GM13976 (cell line): ENCODE measurements around the gene CHST15.

ENCODE experiments used
- DNase-seq: peaks from one replicate; pipeline ENCODE4 v3.0.0; 2012; ENCODE audit warnings: low spot score
- in situ Hi-C: fragments of 300-500 bp; cut with MboI; formaldehyde crosslinking; loops from one replicate; pipeline ENCODE4 v1.12.0; 2022; ENCODE audit warnings: low sequenced_read_pairs, mixed read lengths, inconsistent platforms; ENCODE audit not compliant: unreplicated experiment
- TF ChIP-seq, protein P1 (sequence below): IDR thresholded peaks from 2 replicates; pipeline ENCODE4 v1.5.1; 2012; ENCODE audit warnings: borderline replicate concordance, mild to moderate bottlenecking; ENCODE audit not compliant: insufficient read depth; ENCODE audit errors: extremely low read depth, missing control alignments, control extremely low read depth

CHST15 gene

DNA sequence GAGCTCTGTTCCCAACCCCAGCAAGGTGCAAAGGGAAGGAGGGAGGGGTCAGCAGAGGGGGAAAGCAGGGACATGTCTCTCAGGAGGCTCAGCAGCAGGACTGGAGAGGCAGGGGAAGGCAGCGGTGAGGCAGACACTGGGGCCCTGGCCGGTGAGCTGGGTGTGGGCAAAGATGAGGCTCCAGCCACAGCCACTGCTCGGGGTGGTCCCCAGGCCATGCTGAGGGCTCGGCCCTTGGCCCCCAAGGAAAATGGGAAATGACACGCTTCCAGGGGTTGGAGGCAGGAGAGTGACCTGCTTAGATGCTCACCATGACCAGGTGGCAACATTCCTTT, 35.4 kb upstream of the CHST15 start:
- no peak for DNase-seq
- in situ Hi-C loops, result no loop called here
- TF ChIP-seq, protein P1, sequence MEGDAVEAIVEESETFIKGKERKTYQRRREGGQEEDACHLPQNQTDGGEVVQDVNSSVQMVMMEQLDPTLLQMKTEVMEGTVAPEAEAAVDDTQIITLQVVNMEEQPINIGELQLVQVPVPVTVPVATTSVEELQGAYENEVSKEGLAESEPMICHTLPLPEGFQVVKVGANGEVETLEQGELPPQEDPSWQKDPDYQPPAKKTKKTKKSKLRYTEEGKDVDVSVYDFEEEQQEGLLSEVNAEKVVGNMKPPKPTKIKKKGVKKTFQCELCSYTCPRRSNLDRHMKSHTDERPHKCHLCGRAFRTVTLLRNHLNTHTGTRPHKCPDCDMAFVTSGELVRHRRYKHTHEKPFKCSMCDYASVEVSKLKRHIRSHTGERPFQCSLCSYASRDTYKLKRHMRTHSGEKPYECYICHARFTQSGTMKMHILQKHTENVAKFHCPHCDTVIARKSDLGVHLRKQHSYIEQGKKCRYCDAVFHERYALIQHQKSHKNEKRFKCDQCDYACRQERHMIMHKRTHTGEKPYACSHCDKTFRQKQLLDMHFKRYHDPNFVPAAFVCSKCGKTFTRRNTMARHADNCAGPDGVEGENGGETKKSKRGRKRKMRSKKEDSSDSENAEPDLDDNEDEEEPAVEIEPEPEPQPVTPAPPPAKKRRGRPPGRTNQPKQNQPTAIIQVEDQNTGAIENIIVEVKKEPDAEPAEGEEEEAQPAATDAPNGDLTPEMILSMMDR, result no peak

DNA sequence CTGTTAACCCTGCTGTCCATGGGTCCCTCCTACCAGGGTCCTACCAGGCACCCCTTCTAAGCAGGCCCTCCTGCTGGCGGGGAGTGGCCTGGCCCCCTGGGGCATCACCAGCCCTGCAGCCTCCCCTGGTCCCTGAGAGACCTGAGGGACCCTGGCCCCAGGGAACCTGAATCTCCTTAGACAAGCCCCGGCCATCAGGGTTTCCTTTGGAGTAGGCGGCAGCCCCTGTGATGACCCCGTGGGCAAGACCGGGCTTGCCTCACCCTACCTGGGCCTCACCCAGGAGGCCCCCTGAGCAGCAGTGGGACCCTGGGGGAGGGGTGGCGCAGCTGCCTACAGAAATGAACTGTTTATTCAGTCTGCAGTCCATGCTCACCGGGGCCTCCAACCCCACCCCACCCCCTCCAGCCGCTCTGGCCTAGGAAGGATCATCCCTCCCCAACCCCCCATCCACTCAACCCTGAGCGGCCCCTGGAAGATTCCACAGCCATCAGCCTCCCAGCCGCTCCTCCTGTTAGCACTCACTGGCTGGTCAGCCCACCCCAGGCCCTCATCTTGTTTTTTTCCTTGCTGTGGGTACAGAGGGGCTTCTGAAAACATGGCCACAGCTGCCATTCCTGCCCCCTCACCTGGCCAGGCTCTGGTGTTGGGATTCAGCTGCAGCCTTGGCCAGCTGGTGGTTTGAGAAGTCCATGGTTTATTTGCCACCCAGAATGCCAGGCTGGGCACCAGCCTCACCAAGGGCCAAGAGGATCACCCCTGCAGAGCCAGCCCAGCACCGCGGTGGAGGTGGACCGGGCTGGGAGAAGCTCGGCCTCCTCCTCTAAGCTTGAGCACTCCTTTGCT, 34.8 kb upstream of the CHST15 start:
- in situ Hi-C loops, result no loop called here
- no peak for DNase-seq

DNA sequence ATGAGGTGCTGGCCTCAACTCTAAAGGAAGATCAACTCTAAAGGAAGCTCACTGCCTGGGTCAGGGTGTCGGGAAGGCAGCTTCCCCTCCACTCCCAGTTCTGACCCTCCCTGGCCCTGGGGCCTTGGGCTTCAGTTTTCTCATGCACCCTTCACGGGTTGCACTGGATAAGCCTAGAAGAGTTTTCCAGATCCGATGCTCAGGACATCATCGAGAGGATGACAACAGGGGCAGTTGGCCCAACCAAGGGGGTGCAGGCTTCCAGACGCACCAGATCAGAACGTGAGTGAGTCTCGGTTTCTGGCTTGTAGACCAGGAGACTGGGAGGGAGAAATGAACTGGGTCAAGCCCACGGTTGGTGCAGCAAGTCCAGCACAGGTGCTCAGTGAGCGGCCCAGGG, 34.2 kb upstream of the CHST15 start:
- DNase-seq, result no peak
- in situ Hi-C loops, result no loop called here
- TF ChIP-seq, protein P1, result no peak

More for the DNA sequence above, 34.8 kb upstream of the CHST15 start:
- TF ChIP-seq, protein P1, result no peak

DNA sequence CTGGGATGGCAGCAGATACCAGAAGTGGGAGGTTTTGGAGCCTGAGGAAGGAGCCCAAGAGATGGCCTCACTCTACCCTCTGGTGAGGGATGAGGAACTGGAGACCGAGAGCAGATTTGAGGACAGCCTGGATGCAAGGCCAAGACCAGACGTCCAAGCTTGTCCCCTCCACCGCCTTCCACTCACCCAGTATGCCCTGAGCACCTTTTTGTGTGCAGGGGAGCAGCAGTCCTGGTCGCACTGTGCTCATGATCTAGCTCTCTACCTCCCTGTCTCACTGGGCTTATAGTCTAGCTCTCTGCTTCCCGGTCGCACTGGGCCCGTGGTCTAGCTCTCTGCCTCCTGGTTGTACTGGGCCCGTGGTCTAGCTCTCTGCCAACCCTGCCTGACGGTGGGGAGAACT, 33.6 kb upstream of the CHST15 start:
- in situ Hi-C loops, result no loop called here
- DNase-seq, result no peak
- TF ChIP-seq, protein P1, result no peak

DNA sequence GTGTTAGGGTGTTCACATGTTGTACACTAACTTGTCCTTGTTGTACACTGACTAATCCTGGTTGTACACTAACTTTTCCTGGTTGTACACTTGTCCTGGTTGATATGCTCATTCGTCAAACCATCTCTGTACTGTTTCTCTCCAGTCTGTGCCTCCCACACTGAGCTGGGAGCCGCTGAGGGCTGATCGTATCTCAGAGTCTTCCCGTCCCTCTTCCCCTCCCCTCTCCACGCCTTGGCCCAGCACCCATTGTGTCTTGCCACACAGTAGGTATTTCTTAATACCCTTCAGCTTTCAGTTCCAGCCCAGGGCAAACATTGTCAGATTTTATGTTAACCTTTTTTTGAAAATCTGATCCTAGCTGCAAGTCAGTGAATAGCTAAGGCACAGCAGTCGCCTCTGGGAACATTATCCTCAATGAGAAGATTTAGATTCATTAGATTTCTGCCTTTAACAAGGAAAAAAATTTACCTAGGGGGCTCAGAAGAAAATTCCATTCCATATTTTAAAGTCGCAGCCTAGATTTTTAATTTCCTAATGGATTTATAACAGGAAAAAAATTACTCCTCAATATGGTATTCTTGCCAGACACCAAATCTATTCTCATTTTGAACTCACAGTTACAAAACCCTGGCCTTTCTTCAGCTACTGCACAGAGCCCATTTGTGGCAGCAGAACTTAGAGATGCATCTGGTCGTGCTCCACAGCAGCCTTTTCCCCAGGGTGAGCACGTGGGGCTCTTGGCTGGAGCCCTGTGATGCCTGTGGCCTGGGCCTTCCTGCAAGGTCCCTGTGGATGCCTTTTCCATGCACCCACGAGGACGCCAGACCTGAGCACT, 33.0 kb upstream of the CHST15 start:
- in situ Hi-C loops, result no loop called here
- DNase-seq, result no peak
- TF ChIP-seq, protein P1, result no peak

DNA sequence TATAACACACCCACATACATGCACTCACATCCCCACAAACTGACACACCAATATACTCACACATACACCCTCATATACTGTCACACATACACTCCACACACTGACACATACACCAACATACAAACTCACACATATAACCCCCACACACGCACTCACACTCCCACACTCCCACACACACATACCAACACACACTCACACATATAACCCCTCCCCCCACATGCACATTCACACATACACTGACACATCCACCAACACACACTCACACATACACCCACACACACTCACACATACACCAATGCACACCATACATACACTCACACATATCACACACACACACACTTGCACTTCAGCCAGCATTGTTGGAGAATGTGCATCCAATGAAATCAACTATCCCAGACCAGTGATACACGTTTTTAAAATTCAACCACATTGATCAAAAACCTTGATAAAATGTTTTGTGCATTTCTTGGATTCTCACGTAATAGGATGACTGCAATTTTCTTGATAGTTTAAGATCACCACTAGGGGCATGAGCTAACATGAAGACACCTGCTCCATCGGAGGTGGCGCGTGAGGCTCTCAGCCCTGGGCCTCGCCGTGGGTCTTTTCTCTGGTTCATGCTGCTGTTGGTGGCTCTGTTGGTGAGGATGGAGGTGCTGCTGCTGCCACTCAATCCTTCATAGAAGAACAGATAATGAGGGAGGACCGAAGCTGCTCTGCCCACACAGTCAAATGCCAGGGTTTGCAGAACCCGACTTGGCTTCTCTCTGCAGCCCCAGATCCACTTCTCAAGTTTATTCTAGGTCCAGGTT, 32.1 kb upstream of the CHST15 start:
- TF ChIP-seq, protein P1, result no peak
- in situ Hi-C loops, result no loop called here
- DNase-seq, result no peak
